GM10266 (cell line): ENCODE measurements around the gene TLE1.

Experiments used
- DNase-seq: peaks from one replicate; pipeline ENCODE4 v3.0.0; 2012; ENCODE audit errors: extremely low spot score
- CTCF ChIP-seq: IDR thresholded peaks from 2 replicates; pipeline ENCODE4 v1.5.1; 2012; ENCODE audit warnings: mild to moderate bottlenecking, low read depth; ENCODE audit not compliant: control insufficient read depth, insufficient read depth; ENCODE audit errors: missing control alignments

TLE1 gene

GRCh38 chr9:81719972-81720371 lies 30.6 kb upstream of the TLE1 start:
- no peak for DNase-seq
- TF ChIP-seq CTCF, result no peak

- no peak for TF ChIP-seq CTCF
- DNase-seq, result no peak
Measured at GRCh38 chr9:81718244-81718643, 28.9 kb upstream of the TLE1 start.

- DNase-seq, result no peak
- TF ChIP-seq CTCF, result no peak
Measured at GRCh38 chr9:81717747-81718077, 28.4 kb upstream of the TLE1 start.

- no peak for TF ChIP-seq CTCF
- no peak for DNase-seq
Measured at GRCh38 chr9:81717061-81717746, 27.9 kb upstream of the TLE1 start.

- no peak for TF ChIP-seq CTCF
- no peak for DNase-seq
Measured at GRCh38 chr9:81716409-81716808, 27.1 kb upstream of the TLE1 start.

- no peak for TF ChIP-seq CTCF
- DNase-seq, result no peak
Measured at GRCh38 chr9:81705578-81705977, 16.2 kb upstream of the TLE1 start.

GRCh38 chr9:81694541-81694940 lies 5.2 kb upstream of the TLE1 start:
- no peak for DNase-seq
- no peak for TF ChIP-seq CTCF
